GM04504 (cell line): ENCODE results near the gene CXCL8.
"Not testable (repeated sequence)": the region's sequence is repeated elsewhere in the genome, so short reads cannot be mapped to it uniquely, and the experiment has no call there.

ENCODE experiments used
- DNase-seq: peaks from one replicate; pipeline ENCODE4 v3.0.0-alpha.2; 2012; ENCODE audit warnings: low read depth

CXCL8 gene

GRCh38 chr4:73740353-73740778 lies at the start of gene CXCL8:
TSS of gene CXCL8 (plus strand) at chr4:73740569. CDS start at chr4:73740659, 90 bp downstream.
- peak; percentile 74 for DNase-seq

- DNase-seq = not testable (repeated sequence)
These were observed 49.2 kb upstream of the CXCL8 start for GRCh38 chr4:73691201-73691600.

- no peak for DNase-seq
These were observed 48.6 kb upstream of the CXCL8 start for GRCh38 chr4:73691759-73692158.

GRCh38 chr4:73692254-73692653 lies 48.1 kb upstream of the CXCL8 start:
- no peak for DNase-seq

- no peak for DNase-seq
These were observed 47.7 kb upstream of the CXCL8 start for GRCh38 chr4:73692701-73693100.

- DNase-seq = no peak
These were observed 46.6 kb upstream of the CXCL8 start for GRCh38 chr4:73693811-73694210.

- DNase-seq = no peak
These were observed 42.2 kb upstream of the CXCL8 start for GRCh38 chr4:73698217-73698616.

- DNase-seq = no peak
These were observed 39.3 kb upstream of the CXCL8 start for GRCh38 chr4:73701116-73701515.

GRCh38 chr4:73702796-73703287 lies 37.5 kb upstream of the CXCL8 start:
- no peak for DNase-seq

GRCh38 chr4:73703320-73703719 lies 37.0 kb upstream of the CXCL8 start:
- no peak for DNase-seq

GRCh38 chr4:73704314-73705055 lies 35.9 kb upstream of the CXCL8 start:
- peak; percentile 99 for DNase-seq

- DNase-seq = peak; percentile 65
These were observed 35.3 kb upstream of the CXCL8 start for GRCh38 chr4:73705056-73705432.

- no peak for DNase-seq
These were observed 34.6 kb upstream of the CXCL8 start for GRCh38 chr4:73705721-73706120.

- DNase-seq = no peak
These were observed 33.6 kb upstream of the CXCL8 start for GRCh38 chr4:73706811-73707210.

- DNase-seq = no peak
These were observed 33.0 kb upstream of the CXCL8 start for GRCh38 chr4:73707269-73707875.

GRCh38 chr4:73707918-73708577 lies 32.3 kb upstream of the CXCL8 start:
- peak; percentile 69 for DNase-seq

GRCh38 chr4:73709451-73710033 lies 30.8 kb upstream of the CXCL8 start:
- DNase-seq = no peak

- DNase-seq = no peak
These were observed 30.3 kb upstream of the CXCL8 start for GRCh38 chr4:73710094-73710493.

GRCh38 chr4:73711989-73712388 lies 28.4 kb upstream of the CXCL8 start:
- no peak for DNase-seq

GRCh38 chr4:73713650-73714049 lies 26.7 kb upstream of the CXCL8 start:
- no peak for DNase-seq

GRCh38 chr4:73714647-73715046 lies 25.7 kb upstream of the CXCL8 start:
- no peak for DNase-seq

- DNase-seq = no peak
These were observed 24.7 kb upstream of the CXCL8 start for GRCh38 chr4:73715659-73716058.
